ENCODE results near the gene GPR152. TPM values are rescaled to one million over a fixed set of nuclear protein-coding genes. Genes with fewer than 3 reads are reported as not detected.

Gene GPR152
- polyA plus RNA-seq, 2 of the 4 experiments (the other 2 are of a cell fraction) = not detected

DNA sequence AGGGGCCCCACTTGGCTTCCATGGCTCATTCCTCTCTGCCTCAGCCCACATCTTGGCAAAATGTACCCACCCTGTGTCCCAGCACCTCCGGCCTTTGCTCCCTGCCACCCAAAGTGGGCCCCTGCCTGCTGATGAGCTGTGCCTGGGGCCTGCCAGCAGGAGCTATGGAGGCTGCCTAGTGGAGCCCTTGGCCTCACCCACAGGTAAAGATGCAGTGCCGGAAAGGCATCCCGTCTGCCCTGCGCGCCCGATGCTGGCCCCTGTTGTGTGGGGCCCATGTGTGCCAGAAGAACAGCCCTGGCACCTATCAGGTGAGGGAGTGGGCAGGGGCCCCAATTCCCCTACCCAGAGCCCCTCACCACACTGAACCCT, 47.3 kb downstream of the GPR152 start:
- Histone ChIP-seq H3K9me3 (no peaks in the 10 kb centered on the region), H3K4me2 (no peak overlapping the region), H3K27ac (no peak overlapping the region), H3K4me3 (no peak overlapping the region), H3K4me1 (peaks cover 12% of the 10 kb centered on the region)
- CTCF ChIA-PET = interaction anchor here (0.6 to 46.2 kb wide), 6 partner anchors 12 to 59 kb away, joined by 3 to 1913 read pairs (median 3); partner anchors contain the start of genes CLCF1, POLD4 and RAD9A
- ATAC-seq = no peak
- TF ChIP-seq, protein P1, sequence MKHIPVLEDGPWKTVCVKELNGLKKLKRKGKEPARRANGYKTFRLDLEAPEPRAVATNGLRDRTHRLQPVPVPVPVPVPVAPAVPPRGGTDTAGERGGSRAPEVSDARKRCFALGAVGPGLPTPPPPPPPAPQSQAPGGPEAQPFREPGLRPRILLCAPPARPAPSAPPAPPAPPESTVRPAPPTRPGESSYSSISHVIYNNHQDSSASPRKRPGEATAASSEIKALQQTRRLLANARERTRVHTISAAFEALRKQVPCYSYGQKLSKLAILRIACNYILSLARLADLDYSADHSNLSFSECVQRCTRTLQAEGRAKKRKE (CRISPR knock-in tag; IDR thresholded peaks at IDR 0.05; ENCODE audit: low read depth) = no peak
- TF ChIP-seq, protein P2, sequence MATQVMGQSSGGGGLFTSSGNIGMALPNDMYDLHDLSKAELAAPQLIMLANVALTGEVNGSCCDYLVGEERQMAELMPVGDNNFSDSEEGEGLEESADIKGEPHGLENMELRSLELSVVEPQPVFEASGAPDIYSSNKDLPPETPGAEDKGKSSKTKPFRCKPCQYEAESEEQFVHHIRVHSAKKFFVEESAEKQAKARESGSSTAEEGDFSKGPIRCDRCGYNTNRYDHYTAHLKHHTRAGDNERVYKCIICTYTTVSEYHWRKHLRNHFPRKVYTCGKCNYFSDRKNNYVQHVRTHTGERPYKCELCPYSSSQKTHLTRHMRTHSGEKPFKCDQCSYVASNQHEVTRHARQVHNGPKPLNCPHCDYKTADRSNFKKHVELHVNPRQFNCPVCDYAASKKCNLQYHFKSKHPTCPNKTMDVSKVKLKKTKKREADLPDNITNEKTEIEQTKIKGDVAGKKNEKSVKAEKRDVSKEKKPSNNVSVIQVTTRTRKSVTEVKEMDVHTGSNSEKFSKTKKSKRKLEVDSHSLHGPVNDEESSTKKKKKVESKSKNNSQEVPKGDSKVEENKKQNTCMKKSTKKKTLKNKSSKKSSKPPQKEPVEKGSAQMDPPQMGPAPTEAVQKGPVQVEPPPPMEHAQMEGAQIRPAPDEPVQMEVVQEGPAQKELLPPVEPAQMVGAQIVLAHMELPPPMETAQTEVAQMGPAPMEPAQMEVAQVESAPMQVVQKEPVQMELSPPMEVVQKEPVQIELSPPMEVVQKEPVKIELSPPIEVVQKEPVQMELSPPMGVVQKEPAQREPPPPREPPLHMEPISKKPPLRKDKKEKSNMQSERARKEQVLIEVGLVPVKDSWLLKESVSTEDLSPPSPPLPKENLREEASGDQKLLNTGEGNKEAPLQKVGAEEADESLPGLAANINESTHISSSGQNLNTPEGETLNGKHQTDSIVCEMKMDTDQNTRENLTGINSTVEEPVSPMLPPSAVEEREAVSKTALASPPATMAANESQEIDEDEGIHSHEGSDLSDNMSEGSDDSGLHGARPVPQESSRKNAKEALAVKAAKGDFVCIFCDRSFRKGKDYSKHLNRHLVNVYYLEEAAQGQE (IDR thresholded peaks at IDR 0.05) = no peak
- TF ChIP-seq CBX8 (IDR thresholded peaks at IDR 0.05) (no peak), MYC (IDR thresholded peaks at IDR 0.05; ENCODE audit: borderline replicate concordance, low read length) (no peak), RFX5 (IDR thresholded peaks at IDR 0.05) (no peak), EHMT2 (IDR thresholded peaks at IDR 0.05; ENCODE audit: low read depth) (no peak), SMC3 (IDR thresholded peaks at IDR 0.05) (no peak), NFE2L2 (conservative IDR thresholded peaks at IDR 0.05; ENCODE audit: low read length) (no peak), FOSL2 (IDR thresholded peaks at IDR 0.05) (no peak), FOSL2 (CRISPR knock-in tag; IDR thresholded peaks at IDR 0.05) (no peak), TFCP2L1 (CRISPR knock-in tag; IDR thresholded peaks at IDR 0.05) (no peak), MAFK (IDR thresholded peaks at IDR 0.05; ENCODE audit: partially characterized antibody) (no peak), KDM1A (IDR thresholded peaks at IDR 0.05; ENCODE audit: low read depth) (no peak)
- TF ChIP-seq, protein P3, sequence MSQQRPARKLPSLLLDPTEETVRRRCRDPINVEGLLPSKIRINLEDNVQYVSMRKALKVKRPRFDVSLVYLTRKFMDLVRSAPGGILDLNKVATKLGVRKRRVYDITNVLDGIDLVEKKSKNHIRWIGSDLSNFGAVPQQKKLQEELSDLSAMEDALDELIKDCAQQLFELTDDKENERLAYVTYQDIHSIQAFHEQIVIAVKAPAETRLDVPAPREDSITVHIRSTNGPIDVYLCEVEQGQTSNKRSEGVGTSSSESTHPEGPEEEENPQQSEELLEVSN (IDR thresholded peaks at IDR 0.05; ENCODE audit: borderline replicate concordance, low read depth) = no peak
- TF ChIP-seq, protein P4, sequence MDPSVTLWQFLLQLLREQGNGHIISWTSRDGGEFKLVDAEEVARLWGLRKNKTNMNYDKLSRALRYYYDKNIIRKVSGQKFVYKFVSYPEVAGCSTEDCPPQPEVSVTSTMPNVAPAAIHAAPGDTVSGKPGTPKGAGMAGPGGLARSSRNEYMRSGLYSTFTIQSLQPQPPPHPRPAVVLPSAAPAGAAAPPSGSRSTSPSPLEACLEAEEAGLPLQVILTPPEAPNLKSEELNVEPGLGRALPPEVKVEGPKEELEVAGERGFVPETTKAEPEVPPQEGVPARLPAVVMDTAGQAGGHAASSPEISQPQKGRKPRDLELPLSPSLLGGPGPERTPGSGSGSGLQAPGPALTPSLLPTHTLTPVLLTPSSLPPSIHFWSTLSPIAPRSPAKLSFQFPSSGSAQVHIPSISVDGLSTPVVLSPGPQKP (IDR thresholded peaks at IDR 0.05; ENCODE audit: low read depth, low read length) = no peak
- TF ChIP-seq, protein P5, sequence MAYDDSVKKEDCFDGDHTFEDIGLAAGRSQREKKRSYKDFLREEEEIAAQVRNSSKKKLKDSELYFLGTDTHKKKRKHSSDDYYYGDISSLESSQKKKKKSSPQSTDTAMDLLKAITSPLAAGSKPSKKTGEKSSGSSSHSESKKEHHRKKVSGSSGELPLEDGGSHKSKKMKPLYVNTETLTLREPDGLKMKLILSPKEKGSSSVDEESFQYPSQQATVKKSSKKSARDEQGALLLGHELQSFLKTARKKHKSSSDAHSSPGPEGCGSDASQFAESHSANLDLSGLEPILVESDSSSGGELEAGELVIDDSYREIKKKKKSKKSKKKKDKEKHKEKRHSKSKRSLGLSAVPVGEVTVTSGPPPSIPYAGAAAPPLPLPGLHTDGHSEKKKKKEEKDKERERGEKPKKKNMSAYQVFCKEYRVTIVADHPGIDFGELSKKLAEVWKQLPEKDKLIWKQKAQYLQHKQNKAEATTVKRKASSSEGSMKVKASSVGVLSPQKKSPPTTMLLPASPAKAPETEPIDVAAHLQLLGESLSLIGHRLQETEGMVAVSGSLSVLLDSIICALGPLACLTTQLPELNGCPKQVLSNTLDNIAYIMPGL (CRISPR knock-in tag; IDR thresholded peaks at IDR 0.05; ENCODE audit: borderline replicate concordance) = no peak
- no peak for FAIRE-seq
- DNase-seq (ENCODE audit: low read depth in 1 of 2, low spot score in 1 of 2) = no peak
- POLR2A ChIA-PET = no interaction called here
- 79% methylated on average over 2 of the region's 6 CpGs for WGBS (ENCODE audit: missing lambda C conversion rate)

DNA sequence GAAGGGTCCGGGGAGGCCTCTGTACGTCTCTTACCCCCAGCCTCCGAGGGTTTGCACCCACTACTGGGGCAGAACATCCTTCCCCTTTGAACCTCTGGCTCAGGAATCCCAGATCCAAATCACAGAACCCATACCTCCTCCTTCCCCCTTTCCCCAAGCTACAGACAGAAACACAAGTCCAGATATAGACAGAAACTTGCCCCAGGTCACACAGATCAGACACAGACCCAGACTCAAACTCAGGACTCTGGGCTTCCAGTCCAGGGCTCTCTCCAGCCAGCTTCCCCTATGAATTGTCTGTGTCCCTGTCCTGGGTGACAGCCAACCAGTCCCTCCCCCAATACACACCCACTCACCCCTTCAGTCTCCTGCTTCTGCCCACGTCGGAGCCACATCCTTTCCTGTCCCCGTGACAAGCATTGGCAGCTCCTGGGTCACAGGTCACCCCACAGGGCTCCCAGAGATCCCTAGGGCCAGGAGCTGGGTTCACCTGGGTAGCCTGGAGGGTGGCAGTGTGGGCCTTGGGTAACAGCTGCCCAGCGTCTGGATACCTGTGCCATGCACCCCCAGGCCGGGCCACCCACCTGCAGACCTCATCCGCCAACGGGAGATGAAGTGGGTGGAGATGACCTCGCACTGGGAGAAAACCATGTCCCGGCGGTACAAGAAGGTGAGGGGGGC, 47.9 kb downstream of the GPR152 start:
- H3K4me2 ChIP-seq = no peak overlapping the region
- no peaks in the 10 kb centered on the region for H3K9me3 ChIP-seq
- H3K4me3 ChIP-seq = no peak overlapping the region
- H3K27ac ChIP-seq = no peak overlapping the region
- H3K4me1 ChIP-seq = peaks cover 15% of the 10 kb centered on the region
- ATAC-seq (no peak), FAIRE-seq (no peak), DNase-seq (ENCODE audit: low read depth in 1 of 2, low spot score in 1 of 2) (no peak)
- 89% methylated on average over 13 of the region's 13 CpGs for WGBS (ENCODE audit: missing lambda C conversion rate)
- POLR2A ChIA-PET = no interaction called here
- CTCF ChIA-PET = interaction anchor here (0.5 to 46.2 kb wide), 6 partner anchors 9 to 58 kb away, joined by 3 to 1913 read pairs (median 20); partner anchors contain the start of genes CARNS1, CLCF1, POLD4 and RAD9A
- TF ChIP-seq KDM1A (IDR thresholded peaks at IDR 0.05; ENCODE audit: low read depth) (no peak), RARB (CRISPR knock-in tag; IDR thresholded peaks at IDR 0.05) (no peak), HOXB5 (CRISPR knock-in tag; IDR thresholded peaks at IDR 0.05) (no peak), HEYL (CRISPR knock-in tag; IDR thresholded peaks at IDR 0.05) (no peak), HOXB13 (CRISPR knock-in tag; IDR thresholded peaks at IDR 0.05; ENCODE audit: low read depth) (no peak), ESRRA (IDR thresholded peaks at IDR 0.05; ENCODE audit: borderline replicate concordance, low read length) (no peak), CHD2 (IDR thresholded peaks at IDR 0.05; ENCODE audit: low read length, partially characterized antibody) (no peak), JUN (IDR thresholded peaks at IDR 0.05) (no peak), RFX5 (IDR thresholded peaks at IDR 0.05) (no peak), RAD21 (conservative IDR thresholded peaks at IDR 0.05 in 1 of 2, IDR thresholded peaks at IDR 0.05 in 1 of 2) (no peak), HOXA7 (CRISPR knock-in tag; IDR thresholded peaks at IDR 0.05) (no peak), MAFK (IDR thresholded peaks at IDR 0.05; ENCODE audit: partially characterized antibody) (no peak), MYC (IDR thresholded peaks at IDR 0.05; ENCODE audit: borderline replicate concordance, low read length) (no peak), CHD4 (IDR thresholded peaks at IDR 0.05; ENCODE audit: borderline replicate concordance) (no peak)
- TF ChIP-seq, protein P6, sequence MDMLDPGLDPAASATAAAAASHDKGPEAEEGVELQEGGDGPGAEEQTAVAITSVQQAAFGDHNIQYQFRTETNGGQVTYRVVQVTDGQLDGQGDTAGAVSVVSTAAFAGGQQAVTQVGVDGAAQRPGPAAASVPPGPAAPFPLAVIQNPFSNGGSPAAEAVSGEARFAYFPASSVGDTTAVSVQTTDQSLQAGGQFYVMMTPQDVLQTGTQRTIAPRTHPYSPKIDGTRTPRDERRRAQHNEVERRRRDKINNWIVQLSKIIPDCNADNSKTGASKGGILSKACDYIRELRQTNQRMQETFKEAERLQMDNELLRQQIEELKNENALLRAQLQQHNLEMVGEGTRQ (IDR thresholded peaks at IDR 0.05) = no peak

Data from A549 (cell line).